ENCODE measurements around the gene TKT.

The TKT gene

GRCh38 chr3:53224026-53224425, 31.8 kb downstream of the TKT start:
- no peak for DNase-seq

- no peak for DNase-seq
These were observed 32.3 kb downstream of the TKT start for GRCh38 chr3:53223541-53223966.

DNA sequence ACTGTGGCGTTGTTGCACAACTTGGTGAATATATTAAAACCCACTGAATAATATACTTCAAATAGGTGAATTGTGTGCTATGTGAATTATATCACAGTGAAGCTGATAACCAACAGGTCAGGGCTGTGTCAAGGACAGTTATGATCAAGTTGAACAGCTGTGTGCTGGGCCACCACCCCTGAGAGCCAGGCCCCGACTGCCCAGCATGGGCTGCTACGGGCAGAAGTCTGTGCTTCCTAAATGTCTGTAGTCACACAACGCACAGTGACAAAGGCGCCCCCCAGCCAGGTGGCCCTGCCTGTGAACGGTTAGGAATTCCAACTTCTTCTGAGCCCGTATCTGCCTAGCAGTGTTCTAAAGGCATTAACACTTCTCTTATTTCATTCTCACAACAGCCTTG, 32.8 kb downstream of the TKT start:
- no peak for DNase-seq

GRCh38 chr3:53222183-53222901, 33.5 kb downstream of the TKT start:
- DNase-seq, result no peak

DNA sequence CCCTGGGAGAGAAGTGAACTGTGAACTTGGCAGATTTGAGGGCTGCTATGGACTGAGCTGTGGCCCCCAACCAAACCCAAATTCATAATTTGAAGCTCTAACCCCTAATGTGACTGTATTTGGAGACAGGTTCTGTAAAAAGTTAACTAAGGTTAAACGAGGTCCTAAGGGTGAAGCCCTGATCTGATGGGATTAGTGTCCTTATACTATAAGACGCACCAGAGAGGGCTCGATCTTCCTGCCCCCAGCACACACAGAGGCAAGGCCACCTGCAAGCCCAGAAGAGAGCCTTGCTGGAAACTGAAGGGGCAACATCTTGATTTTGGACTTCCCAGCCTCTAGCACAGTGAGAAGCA, 34.0 kb downstream of the TKT start:
- DNase-seq, result no peak

GRCh38 chr3:53221345-53221744, 34.5 kb downstream of the TKT start:
- DNase-seq, result no peak

GRCh38 chr3:53219895-53220483, 35.8 kb downstream of the TKT start:
- DNase-seq, result peak; percentile 46 to 61 (median 56)

DNA sequence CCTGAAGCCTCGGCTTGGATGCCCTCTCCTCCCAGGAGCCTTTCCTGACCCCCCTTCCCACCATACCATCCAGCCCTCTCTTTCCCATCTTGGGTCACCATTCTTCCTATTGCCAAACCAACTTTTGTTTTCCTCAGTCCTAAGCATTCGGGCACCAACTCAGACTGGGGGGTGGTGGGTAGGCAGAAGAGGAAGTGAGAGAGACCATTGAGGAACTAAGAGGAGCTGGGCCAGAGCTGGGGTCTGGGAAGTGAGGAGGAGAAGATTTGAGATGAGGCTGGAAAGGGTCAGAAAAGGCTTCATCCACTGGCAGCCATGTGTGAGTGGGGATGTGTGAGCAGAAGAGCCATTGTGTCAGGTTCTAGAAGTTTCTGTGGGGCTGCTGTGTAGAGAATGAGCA, 37.7 kb downstream of the TKT start:
- no peak for DNase-seq

DNA sequence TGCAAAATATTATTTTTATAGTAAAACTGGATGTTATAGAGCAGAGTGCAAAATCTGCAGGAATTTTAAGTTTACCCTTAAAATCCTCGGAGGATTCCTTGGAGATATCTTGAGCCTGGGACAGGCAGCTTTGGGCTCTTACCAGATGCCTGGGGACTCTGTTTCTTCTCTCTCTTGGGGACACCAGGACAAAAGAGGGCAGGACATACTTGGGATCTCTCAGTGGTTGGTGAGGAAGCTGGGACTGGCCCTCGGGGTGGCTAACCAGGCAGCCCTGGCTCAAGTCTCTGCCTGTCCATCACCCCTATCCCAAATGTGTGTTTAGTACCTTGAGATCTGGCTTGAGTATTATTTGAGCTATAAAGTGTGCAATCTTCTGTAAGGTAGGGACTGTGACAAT, 38.6 kb downstream of the TKT start:
- no peak for DNase-seq

DNA sequence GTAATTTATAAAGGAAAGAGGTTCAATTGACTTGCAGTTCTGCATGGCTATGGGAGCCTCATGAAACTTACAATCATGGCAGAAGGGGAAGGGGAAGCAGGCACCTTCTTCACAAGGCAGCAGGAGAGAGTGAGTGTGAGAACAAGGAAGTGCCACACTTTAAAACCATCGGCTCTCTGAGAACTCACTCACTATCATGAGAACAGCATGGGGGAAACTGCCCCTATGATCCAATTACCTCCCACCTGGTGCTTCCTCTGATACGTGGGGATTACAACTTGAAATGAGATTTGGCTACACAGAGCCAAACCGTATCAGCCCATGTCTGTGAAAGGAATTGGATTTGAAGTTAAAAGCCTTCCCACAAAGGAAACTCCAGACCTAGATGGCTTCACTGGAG, 39.1 kb downstream of the TKT start:
- DNase-seq, result no peak

DNA sequence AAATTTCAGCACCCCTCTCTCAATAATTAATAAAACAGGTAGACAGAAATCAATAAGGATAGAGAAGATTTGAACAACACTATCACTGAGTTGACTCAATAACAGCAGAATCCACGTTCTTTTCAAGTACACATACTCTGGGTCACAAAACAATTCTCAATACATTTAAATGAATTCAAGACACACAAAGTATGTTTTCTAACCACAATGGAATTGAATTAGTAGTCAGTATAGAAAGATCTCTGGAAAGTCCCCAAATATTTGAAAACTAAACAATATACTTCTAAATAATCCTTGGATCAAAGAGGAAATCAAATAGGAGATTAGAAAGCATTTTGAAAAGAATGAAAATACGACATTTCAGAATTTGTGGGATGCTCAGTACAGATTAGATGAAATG, 40.0 kb downstream of the TKT start:
- DNase-seq, result no peak

DNA sequence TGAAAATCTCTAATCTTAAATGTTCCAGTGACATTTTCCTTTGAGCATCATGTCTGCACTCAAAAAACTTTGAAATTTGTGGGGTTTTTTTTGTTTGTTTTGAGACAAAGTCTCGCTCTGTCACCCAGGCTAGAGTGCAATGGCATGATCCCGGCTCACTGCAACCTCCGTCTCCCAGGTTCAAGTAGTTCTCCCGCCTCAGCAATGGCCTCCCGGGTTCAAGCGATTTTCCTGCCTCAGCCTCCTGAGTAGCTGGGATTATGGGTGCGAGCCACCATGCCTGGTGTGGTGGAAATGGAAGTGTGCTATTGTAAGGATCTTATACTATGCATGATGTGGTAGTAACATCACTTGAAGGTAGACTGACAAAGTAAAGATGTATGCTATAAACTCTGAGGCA, 42.5 kb downstream of the TKT start:
- DNase-seq, result no peak

DNA sequence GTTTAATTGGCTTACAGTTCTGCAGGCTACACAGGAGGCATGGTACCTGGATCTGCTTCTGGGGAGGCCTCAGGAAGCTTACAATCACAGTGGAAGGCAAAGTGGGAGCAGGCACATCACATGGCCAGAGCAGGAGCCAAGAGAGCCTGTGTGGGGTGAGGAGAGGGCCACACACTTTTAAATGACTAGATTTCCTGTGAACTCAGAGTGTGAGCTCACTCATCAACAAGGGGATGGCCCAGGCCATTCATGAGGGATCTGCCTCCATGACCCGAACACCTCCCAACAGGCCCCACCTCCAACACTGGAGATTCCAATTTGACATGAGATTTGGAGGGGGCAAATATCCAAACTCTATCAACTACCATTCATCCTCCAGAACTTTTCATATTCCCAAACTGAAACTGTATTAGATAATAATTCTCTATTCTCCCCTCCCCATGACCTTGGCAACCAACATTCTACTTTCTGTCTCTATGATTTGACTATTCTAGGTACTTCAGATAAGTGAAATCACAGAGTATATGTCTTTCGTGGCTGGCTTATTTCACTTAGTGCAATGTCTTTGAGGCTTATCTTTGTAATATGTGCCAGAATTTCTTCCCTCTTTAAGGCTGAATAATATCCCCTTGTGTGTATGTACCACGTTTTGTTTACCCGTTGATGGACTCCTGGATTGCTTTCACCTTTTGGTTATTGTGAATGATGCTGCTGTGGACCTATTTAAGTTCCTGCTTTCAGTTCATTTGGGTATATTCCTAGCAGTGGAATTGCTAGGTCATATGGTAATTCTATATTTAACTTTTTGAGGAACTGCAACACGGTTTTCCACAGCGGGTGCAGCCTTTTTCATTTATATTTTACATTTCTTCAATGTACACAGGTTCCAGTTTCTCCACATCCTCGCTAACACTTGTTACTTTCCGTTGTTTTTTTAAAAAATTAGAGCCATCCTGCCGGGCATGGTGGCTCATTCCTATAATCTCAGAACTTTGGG, 43.8 kb downstream of the TKT start:
- DNase-seq, result no peak

DNA sequence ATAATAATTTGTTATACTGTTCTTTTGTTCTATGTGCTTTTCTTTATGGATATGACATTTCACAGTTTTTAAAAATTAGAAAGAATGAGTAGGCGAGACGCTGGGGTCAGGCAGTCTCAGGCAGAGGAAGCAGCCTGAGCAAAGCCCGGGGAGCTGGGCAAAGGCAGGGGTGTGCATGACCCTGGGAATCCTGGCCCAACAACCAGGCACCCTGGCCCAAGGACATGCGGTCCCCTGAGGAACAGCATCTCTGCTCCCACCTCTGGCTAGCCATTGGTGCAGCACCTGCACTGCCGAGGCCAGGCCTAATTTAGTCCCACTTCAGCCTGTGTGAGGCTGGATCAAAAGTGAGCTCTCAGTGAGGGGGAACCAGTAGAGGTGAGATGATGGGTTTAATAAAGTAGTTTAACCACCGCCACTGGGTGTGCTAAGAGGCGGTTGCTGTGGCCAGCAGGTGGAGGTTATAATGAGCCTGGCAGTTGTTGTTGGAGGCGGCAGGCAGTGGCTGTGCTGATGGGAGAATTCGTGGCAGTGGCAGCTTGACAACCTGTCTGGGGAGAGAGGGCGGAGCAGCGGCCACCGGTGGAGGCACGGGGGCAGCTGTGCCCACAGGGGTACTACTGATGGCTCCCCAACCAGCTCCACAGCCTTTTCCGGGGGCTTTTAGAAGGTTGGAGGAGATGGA, 53.3 kb downstream of the TKT start:
- DNase-seq, result no peak

DNA sequence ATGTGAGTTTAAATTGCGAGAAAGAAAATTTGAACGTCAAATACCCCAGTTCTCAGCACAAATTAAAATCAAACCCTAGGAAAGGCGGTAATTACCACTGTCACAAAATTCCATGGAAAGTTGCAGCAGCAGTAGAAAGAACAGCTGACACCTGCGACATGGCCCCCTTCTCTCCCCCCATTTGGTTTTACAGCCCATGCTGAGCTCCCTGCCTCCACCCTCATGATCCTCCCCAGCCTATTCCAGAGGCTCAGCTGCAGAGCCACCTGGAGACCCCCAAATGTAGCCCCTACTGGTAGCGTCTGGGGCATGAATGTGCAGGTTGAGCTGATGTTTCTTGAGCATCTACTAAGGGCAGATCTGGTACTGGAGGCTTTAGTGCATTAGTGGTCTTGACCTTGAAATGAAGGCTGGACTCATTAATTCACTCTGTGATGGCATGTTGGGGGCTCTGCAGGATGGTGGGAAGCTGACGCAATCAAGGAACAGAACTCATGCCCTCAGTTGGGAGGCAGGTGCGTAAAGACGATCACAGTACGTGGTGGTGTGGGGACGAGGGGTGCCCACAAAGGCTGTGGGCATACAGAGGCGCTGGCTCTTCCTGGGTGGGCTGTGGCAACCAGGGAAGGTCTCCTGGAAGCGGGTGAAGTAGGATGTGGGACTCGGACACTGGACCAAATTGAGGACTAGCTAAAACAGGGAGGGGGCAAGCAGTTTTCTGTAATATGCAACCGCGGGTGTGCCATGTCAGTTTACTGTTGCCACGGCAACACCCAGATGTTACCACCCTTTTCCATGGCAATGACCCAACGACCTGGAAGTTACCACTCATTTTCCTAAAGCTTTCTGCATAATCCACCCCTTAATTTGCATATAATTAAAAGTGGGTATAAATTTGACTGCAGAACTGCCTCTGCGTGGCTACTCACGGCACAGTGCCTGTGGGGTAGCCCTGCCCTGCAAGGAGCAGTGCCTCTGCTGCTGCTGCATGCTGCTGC, 55.0 kb downstream of the TKT start:
- no peak for DNase-seq

DNA sequence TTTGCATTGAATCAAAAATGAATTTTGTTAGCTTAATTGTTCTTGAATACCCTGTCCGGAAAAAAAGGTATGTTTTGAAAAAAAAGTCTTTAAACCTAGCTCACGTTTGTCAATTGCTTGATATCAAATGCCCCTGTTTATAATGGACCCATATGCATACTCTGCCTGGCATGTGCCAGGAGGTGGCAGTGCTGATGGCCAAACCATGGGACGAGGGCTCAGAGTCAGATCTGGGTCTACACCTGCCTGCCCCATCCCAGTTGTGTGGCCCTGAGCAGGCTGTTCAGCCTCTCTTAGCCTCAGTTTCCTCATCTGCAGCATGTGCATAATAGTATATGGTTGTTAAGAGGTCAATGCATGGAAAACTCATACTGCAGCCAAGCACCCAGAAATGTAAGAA, 56.0 kb downstream of the TKT start:
- DNase-seq, result no peak

- no peak for DNase-seq
These were observed 56.8 kb downstream of the TKT start for GRCh38 chr3:53198996-53199395.

- no peak for DNase-seq
These were observed 57.4 kb downstream of the TKT start for GRCh38 chr3:53198256-53198977.

DNA sequence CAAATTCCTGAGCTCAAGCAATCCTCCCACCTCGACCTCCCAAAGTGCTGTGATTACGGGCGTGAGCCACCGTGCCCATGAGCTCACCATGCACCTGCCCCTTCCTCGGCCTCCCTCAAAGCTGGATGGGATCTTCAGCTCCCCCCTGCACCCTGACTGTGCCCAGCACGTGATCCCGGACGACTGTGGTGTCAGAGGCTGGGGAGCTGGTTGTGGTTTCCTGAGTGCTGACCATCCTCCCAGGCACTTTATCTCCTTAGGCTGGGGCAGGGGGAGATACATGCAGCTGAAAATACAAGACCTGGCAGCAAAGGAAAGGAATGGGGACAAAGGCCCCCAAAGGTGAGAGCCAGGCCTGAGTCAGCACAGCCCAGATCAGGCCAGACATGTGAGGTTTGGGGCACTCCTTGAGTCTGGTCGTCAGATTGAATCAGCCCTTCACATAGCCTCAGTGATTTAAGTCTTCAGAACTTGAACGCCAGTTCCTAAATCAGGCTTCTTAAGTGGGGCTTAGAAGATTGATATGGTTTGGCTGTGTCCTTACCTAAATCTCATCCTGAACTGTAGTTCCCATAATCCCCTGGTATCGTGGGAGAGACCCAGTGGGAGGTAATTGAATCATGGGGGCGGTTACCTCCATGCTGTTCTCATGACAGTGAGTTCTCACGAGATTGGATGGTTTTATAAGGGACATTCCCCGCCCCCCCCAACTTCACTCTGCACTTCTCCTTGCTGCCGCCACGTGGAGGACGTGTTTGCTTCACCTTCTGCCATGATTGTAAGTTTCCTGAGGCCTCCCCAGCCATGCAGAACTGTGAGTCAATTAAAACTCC, 59.0 kb downstream of the TKT start:
- peak in 1 of 4 experiments; percentile 7 for DNase-seq

Data from activated CD4-positive, CD25-positive, alpha-beta regulatory T cell (primary cell).